ENCODE data around the gene KANK4.
"Not testable (repeated sequence)": the region's sequence is repeated elsewhere in the genome, so short reads cannot be mapped to it uniquely, and the experiment has no call there.

Gene KANK4

GRCh38 chr1:62237950-62238374 lies 81.3 kb downstream of the KANK4 start:
- no peak for DNase-seq (ENCODE audit: low read depth, low spot score)

DNA sequence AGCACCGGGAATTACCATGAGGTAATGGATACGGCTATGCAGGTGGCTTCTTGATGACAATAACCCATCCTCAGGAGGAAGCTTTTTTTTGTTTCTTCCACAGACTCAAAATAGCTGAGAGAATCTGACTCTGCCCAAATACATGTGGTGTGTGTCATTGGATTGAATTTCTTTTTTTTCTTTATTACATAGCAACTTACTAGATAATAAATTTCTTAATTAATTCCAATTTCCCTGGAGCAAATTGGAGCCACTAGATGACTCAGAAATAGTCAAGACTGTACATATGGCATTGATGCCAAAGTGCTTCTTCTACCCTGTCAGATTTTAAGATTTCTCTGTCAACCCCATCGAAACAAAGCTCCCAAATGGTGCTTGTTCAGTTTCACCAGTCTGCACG lies 81.9 kb downstream of the KANK4 start:
- no peak for DNase-seq (ENCODE audit: low read depth, low spot score)

DNA sequence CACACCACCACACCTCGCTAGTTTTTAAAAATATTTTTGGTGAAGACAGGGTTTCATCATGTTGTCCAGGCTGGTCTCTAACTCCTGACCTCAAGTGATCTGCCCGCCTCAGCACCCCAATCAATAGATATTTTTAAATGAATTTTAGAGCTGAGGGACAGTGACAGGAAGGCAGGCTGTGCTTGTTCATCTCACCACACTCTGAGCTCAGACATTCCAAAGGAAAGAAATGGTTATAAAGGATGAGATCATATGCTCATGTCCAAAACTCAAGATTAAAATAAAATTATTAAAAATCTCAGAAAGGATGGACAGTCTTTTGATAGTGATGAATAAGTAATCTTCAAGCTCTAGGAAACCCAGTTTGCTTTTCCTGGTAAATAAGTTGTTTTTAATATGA lies 83.7 kb downstream of the KANK4 start:
- no peak for DNase-seq (ENCODE audit: low read depth, low spot score)

GRCh38 chr1:62234688-62235087 lies 84.5 kb downstream of the KANK4 start:
- no peak for DNase-seq (ENCODE audit: low read depth, low spot score)

DNA sequence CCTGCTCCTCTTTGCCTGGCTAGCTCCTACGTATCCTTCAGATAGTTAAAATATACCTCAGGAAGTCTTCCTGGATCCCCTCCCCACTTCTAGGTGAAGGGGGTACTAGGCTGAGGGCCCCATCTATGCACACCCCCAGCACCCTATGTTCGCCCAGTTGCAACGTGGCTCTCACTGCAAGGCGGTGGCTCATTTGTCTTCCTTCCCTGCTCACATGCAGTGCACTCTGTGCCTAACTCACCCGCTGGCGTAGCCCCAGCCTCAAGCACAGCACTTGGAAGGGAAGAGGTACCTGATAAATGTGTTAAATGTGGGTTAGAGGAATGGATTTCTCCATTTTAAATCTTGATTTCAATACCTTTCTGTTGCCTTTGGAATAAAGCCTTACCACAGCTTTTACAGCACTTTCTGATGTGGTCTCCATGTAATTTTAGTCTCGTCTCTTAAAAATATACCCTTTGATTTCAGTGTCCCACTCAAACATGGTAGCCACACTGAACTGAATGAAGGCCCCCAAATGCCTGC lies 85.2 kb downstream of the KANK4 start:
- DNase-seq (ENCODE audit: low read depth, low spot score): no peak

- no peak for DNase-seq (ENCODE audit: low read depth, low spot score)
Measured at GRCh38 chr1:62232871-62233278, 86.4 kb downstream of the KANK4 start.

GRCh38 chr1:62230718-62231117 lies 88.5 kb downstream of the KANK4 start:
- no peak for DNase-seq (ENCODE audit: low read depth, low spot score)

GRCh38 chr1:62229932-62230331 lies 89.3 kb downstream of the KANK4 start:
- DNase-seq (ENCODE audit: low read depth, low spot score): no peak

GRCh38 chr1:62229468-62229867 lies 89.8 kb downstream of the KANK4 start:
- no peak for DNase-seq (ENCODE audit: low read depth, low spot score)

DNA sequence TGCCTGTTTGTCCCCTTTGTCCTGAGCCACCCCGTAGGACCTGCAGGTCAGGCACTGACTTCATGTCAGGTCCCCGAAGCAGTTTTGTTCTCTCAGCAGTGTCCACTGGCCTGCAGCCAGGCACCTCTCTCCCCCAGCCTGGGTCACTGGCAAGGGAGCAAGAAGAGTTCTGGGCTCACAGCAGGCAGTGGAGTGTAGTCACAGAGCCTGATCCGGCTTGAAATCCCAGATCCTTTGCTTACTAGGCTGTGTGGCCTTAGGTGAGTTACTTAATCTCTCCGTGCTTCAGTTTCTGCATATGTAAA lies 90.4 kb downstream of the KANK4 start:
- peak; percentile 20 for DNase-seq (ENCODE audit: low read depth, low spot score)

DNA sequence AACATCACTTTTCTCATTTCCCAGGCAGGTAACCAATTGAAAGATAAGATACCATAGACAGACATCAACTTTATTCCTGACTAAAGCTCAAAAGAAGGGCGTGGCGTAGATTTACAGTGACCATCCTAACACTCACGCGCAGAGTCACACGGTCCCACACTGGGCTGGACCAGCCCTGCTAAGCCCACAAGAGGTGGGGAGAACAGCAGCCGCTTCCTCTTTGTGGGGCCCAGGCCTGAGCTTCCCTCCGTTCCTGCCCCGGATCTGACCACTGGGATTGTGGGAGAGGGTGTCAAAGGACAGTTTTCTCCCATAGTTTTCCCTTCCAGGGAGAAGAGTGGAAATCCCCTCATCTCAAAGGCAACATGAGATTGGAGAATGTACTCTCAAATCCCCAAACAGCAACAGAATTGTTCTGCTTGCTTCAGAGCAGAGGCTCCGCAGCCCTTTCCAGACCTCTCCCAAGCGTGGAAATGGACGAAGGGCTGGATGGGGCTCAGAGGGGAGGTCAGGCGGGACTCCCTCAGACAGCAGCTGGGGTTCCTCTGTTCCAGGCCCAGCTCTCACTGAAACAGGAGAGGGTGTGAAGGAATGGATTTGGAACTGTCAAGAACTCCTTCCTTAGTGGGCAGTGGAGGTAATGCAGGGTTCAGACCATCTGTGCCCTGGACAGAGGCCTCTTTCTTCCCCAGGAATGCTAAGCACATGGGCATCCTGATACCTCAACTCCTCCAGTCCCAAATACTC lies 90.9 kb downstream of the KANK4 start:
- DNase-seq (ENCODE audit: low read depth, low spot score): no peak

DNA sequence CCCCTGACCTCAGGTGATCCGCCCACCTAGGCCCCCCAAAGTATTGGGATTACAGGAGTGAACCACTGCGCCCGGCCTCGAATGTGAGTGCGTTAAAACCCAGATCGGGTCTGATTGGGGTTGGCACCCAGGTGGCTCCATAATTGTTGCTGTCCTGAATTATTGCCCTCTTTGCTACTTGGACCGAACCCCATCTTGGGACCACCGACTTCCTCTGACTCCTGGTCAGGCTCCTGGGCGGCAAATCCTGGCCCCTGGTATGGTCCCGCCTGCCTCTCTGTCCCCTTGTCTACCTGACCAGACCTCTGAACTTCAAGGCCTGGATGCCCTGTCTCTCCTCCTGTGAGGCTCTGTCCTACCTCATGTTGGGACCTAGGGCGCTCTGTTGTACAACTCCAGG lies 91.7 kb downstream of the KANK4 start:
- DNase-seq (ENCODE audit: low read depth, low spot score): no peak

DNA sequence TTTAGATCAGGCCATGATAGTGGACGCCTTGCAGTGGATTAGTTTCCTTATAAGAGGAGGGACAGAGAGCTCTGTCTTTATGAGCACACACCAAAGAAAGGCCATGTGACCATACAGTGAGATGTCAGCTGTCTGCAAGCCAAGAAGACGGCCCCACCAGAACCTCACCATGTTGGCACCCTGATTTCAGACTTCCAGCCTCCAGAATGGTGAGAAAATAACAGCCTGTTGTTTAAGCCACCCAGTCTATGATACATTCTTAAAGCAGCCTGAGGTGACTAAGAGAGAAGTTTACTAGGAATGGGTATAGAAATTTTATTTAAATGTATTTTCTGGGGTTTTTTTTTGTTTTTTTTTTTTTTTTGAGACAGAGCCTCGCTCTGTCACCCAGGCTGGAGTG lies 95.1 kb downstream of the KANK4 start:
- DNase-seq (ENCODE audit: low read depth, low spot score): no peak

GRCh38 chr1:62222321-62222720 lies 96.9 kb downstream of the KANK4 start:
- DNase-seq (ENCODE audit: low read depth, low spot score): no peak

DNA sequence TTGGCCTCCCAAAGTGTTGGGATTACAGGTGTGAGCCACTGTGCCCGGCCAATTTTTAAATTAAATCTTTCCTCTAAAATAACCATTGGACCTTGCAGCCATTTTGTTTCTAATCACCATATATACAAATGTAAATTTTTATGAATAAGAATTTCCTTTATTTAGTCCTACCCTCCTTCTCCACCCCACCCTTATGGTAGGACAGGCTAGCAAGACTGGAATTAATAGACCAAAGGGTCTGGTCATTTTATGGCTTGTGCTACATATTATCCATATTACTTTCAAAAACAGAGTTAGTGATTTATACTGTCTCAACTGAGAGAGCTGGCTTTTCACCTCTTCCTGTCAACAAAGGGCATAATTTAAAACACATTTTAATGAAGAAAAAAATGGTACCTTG lies 98.1 kb downstream of the KANK4 start:
- DNase-seq (ENCODE audit: low read depth, low spot score): no peak

DNA sequence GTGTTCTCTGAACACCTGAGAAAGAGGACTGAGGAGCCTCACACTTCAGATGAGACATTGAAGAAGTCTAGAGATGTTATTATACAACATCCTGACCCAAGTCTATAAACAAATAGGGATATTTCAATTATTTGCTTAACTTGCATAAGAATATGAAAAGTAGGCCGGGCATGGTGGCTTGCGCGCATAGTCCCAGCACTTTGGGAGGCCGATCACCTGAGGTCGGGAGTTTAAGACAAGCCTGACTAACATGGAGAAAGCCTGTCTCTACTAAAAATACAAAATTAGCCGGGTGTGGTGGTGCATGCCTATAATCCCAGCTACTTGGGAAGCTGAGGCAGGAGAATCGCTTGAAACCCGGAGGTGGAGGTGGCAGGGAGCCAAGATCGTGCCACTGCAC lies 98.8 kb downstream of the KANK4 start:
- not testable (repeated sequence) for DNase-seq (ENCODE audit: low read depth, low spot score)

GRCh38 chr1:62218604-62219003 lies 100.6 kb downstream of the KANK4 start:
- DNase-seq (ENCODE audit: low read depth, low spot score): no peak

GRCh38 chr1:62213075-62213914 lies 105.9 kb downstream of the KANK4 start:
- no peak for DNase-seq (ENCODE audit: low read depth, low spot score)

- no peak for DNase-seq (ENCODE audit: low read depth, low spot score)
Measured at GRCh38 chr1:62212411-62212810, 106.8 kb downstream of the KANK4 start.

DNA sequence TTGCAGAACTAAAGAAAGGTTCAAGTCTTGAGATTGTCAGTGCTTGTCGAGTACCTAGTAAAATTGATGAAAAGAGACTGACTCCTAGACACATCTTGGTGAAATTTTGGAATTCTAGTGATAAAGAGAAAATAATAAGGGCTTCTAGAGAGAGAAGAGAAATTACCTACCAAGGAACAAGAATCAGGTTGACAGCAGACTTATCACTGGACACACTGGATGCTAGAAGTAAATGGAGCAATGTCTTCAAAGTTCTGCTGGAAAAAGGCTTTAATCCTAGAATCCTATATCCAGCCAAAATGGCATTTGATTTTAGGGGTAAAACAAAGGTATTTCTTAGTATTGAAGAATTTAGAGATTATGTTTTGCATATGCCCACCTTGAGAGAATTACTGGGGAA lies 108.3 kb downstream of the KANK4 start:
- DNase-seq (ENCODE audit: low read depth, low spot score): no peak

- DNase-seq (ENCODE audit: low read depth, low spot score): no peak
Measured at GRCh38 chr1:62209931-62210595, 109.2 kb downstream of the KANK4 start.

- DNase-seq (ENCODE audit: low read depth, low spot score): no peak
Measured at GRCh38 chr1:62208970-62209369, 110.3 kb downstream of the KANK4 start.

All from smooth muscle cell of the brain vasculature (primary cell).